H1 (cell line): Measurements from ENCODE around the gene GSAP. TPM values are rescaled to one million over a fixed set of nuclear protein-coding genes. Genes with fewer than 3 reads are reported as not detected.
A peak's percentile ranks its signal among the peaks of the same experiment; 100 is the strongest.

Source experiments
- CTCF ChIA-PET: fragments of 300-600 bp; sonication (Branson Sonifier 250); formaldehyde crosslinking; loops from one replicate; lab custom pipeline; 2021; ENCODE audit not compliant: partially characterized antibody; lab: Charles Lee
- POLR2A ChIA-PET: fragments of 300-600 bp; sonication (Branson Sonifier 250); formaldehyde crosslinking; loops from one replicate; lab custom pipeline; 2021; ENCODE audit warnings: inconsistent platforms; ENCODE audit not compliant: partially characterized antibody; lab: Charles Lee
- DNase-seq, 2 experiments: peaks; one replicate each; pipeline versions ENCODE4 v3.0.0 to v3.0.0-alpha.2; 2010 to 2022; ENCODE audit warnings: low spot score in 2 of 2, low read depth in 1 of 2, mixed read lengths in 1 of 2
- FAIRE-seq: peaks from 2 replicates; lab custom pipeline; 2011; peaks lifted over from hg19 to GRCh38; lab: Jason Lieb, UNC
- H2AFZ ChIP-seq: 2 replicates; pipeline ENCODE4 v1.8.1; 2012; ENCODE audit warnings: low read length, inconsistent platforms
- H2AK5ac ChIP-seq: 2 replicates; pipeline ENCODE4 v1.6.1; 2013; ENCODE audit warnings: low read depth, low read length
- H2BK120ac ChIP-seq: replicated peaks from 2 replicates; pipeline ENCODE3; 2013; ENCODE audit warnings: low read depth, low read length, inconsistent platforms
- H2BK12ac ChIP-seq: 2 replicates; pipeline ENCODE4 v1.6.1; 2013; ENCODE audit warnings: low read depth, low read length
- H2BK15ac ChIP-seq: 2 replicates; pipeline ENCODE4 v1.6.1; 2013; ENCODE audit warnings: low read length
- H2BK20ac ChIP-seq: 2 replicates; pipeline ENCODE4 v1.6.1; 2013; ENCODE audit warnings: low read length
- H2BK5ac ChIP-seq: 2 replicates; pipeline ENCODE4 v1.6.1; 2013; ENCODE audit warnings: low read depth, low read length
- H3K14ac ChIP-seq: 2 replicates; pipeline ENCODE4 v1.6.1; 2013; ENCODE audit warnings: inconsistent platforms; ENCODE audit not compliant: insufficient read length
- H3K18ac ChIP-seq: 2 replicates; pipeline ENCODE4 v1.6.1; 2013; ENCODE audit warnings: low read length; ENCODE audit errors: extremely low read depth
- H3K23ac ChIP-seq: 2 replicates; pipeline ENCODE4 v1.6.1; 2013; ENCODE audit warnings: inconsistent platforms; ENCODE audit not compliant: insufficient read length
- H3K23me2 ChIP-seq: 2 replicates; pipeline ENCODE4 v1.6.1; 2013; ENCODE audit warnings: low read depth, low read length
- H3K27ac ChIP-seq: 2 replicates; pipeline ENCODE4 v1.6.1; 2011; ENCODE audit warnings: low read depth, low read length, inconsistent platforms
- H3K27me3 ChIP-seq, 4 experiments: replicated peaks in 1 of 4; 1 replicate in 1 of 4; 2 replicates in 3 of 4; pipeline versions ENCODE4 v1.6.1 to v1.8.1; 2011 to 2013; ENCODE audit warnings: low read length in 3 of 4, mild to moderate bottlenecking in 3 of 4, inconsistent platforms in 2 of 4, mixed read lengths in 2 of 4, moderate library complexity in 1 of 4; ENCODE audit not compliant: control insufficient read depth in 3 of 4, insufficient read depth in 3 of 4; ENCODE audit errors: extremely low read depth in 1 of 4
- H3K36me3 ChIP-seq, 4 experiments: 2 replicates each; pipeline versions ENCODE4 v1.6.1 to v1.8.1; 2011 to 2013; ENCODE audit warnings: mild to moderate bottlenecking in 4 of 4, low read length in 3 of 4, moderate library complexity in 2 of 4, control low read depth in 1 of 4, inconsistent platforms in 1 of 4; ENCODE audit not compliant: insufficient read depth in 4 of 4, control insufficient read depth in 2 of 4
- H3K4ac ChIP-seq: replicated peaks from 2 replicates; pipeline ENCODE3; 2013; ENCODE audit warnings: low read length, low read depth, mixed read lengths, inconsistent platforms; ENCODE audit not compliant: insufficient read length
- H3K4me1 ChIP-seq, 4 experiments: replicated peaks in 1 of 4; 1 replicate in 1 of 4; 2 replicates in 3 of 4; pipeline versions ENCODE4 v1.6.1 to v1.8.1; 2011 to 2013; ENCODE audit warnings: low read length in 3 of 4, inconsistent platforms in 2 of 4, mixed read lengths in 1 of 4; ENCODE audit not compliant: insufficient read depth in 4 of 4, control insufficient read depth in 3 of 4
- H3K4me2 ChIP-seq, 2 experiments: 2 replicates each; pipeline versions ENCODE4 v1.6.1 to v1.8.1; 2011 to 2013; ENCODE audit warnings: low read depth in 2 of 2, low read length in 2 of 2, control low read depth in 1 of 2, inconsistent platforms in 1 of 2, mild to moderate bottlenecking in 1 of 2; ENCODE audit not compliant: insufficient read depth in 1 of 2
- H3K4me3 ChIP-seq, 4 experiments: fragments of 200-600, 300-600 bp in 1 of 4; sonication (generic), shearing (Covaris generic), sonication (Bioruptor Twin) in 1 of 4; 2 replicates each; pipeline versions ENCODE4 v1.5.1 to v1.8.1; 2011 to 2016; ENCODE audit warnings: low read length in 4 of 4, low read depth in 3 of 4, control low read depth in 2 of 4, inconsistent platforms in 2 of 4, mild to moderate bottlenecking in 2 of 4, mixed read lengths in 1 of 4, moderate library complexity in 1 of 4; ENCODE audit not compliant: insufficient read depth in 2 of 4; ENCODE audit errors: extremely low read depth in 1 of 4
- H3K56ac ChIP-seq: replicated peaks from 2 replicates; pipeline ENCODE3; 2013; ENCODE audit warnings: low read depth, mild to moderate bottlenecking, mixed read lengths, low read length, inconsistent platforms; ENCODE audit not compliant: insufficient read length
- H3K79me1 ChIP-seq: 2 replicates; pipeline ENCODE4 v1.6.1; 2013; ENCODE audit warnings: low read depth, low read length, control low read depth
- H3K79me2 ChIP-seq, 2 experiments: 2 replicates each; pipeline versions ENCODE4 v1.6.1 to v1.8.1; 2012 to 2013; ENCODE audit warnings: low read length in 2 of 2, mild to moderate bottlenecking in 2 of 2, inconsistent platforms in 1 of 2; ENCODE audit not compliant: insufficient read depth in 2 of 2, control insufficient read depth in 1 of 2
- H3K9ac ChIP-seq, 4 experiments: replicated peaks in 1 of 4; 1 replicate in 1 of 4; 2 replicates in 3 of 4; pipeline versions ENCODE4 v1.6.1 to v1.8.1; 2011 to 2013; ENCODE audit warnings: low read depth in 3 of 4, low read length in 3 of 4, control low read depth in 2 of 4, mild to moderate bottlenecking in 2 of 4, moderate library complexity in 2 of 4, inconsistent platforms in 1 of 4; ENCODE audit errors: extremely low read depth in 1 of 4
- H3K9me3 ChIP-seq, 2 experiments: 2 replicates each; pipeline versions ENCODE4 v1.6.1 to v1.8.1; 2012 to 2013; ENCODE audit warnings: mild to moderate bottlenecking in 2 of 2, moderate library complexity in 2 of 2, control low read depth in 1 of 2, inconsistent platforms in 1 of 2, low read depth in 1 of 2, low read length in 1 of 2, mixed read lengths in 1 of 2; ENCODE audit not compliant: insufficient read depth in 2 of 2
- H4K20me1 ChIP-seq, 2 experiments: replicated peaks in 1 of 2; 2 replicates each; pipeline versions ENCODE3 to v1.8.1; 2011 to 2013; ENCODE audit warnings: inconsistent platforms in 2 of 2, low read length in 2 of 2, mild to moderate bottlenecking in 1 of 2; ENCODE audit not compliant: insufficient read depth in 2 of 2, control insufficient read depth in 1 of 2
- H4K5ac ChIP-seq: 2 replicates; pipeline ENCODE4 v1.6.1; 2013; ENCODE audit warnings: low read length, low read depth, mixed read lengths, inconsistent platforms; ENCODE audit not compliant: insufficient read length
- H4K8ac ChIP-seq: 2 replicates; pipeline ENCODE4 v1.8.0; 2013; ENCODE audit warnings: mild to moderate bottlenecking, moderate library complexity, low read length, inconsistent platforms; ENCODE audit not compliant: insufficient read depth; ENCODE audit errors: extremely low read depth
- H4K91ac ChIP-seq: replicated peaks from 2 replicates; pipeline ENCODE3; 2013; ENCODE audit warnings: low read length, mixed read lengths, inconsistent platforms; ENCODE audit not compliant: insufficient read length
- KDM1A ChIP-seq: fragments of 200-600, 300-600 bp; sonication (generic); IDR thresholded peaks from 2 replicates; pipeline ENCODE4 v1.7.1; 2016; ENCODE audit warnings: mild to moderate bottlenecking, low read length, borderline replicate concordance
- YY1 ChIP-seq: IDR thresholded peaks from 2 replicates; pipeline ENCODE4 v1.6.1; 2011; ENCODE audit warnings: low read depth, mild to moderate bottlenecking, low read length
- WGBS, 2 experiments: shearing (Covaris generic) in 1 of 2; methylation state at CpG; one replicate each; pipeline versions ENCODE4 v1.1.6 to v1.1.7; 2013 to 2015; ENCODE audit warnings: low lambda C conversion rate in 2 of 2, mixed read lengths in 2 of 2, inconsistent platforms in 1 of 2, low coverage in 1 of 2, missing lambda C conversion rate in 1 of 2; ENCODE audit not compliant: insufficient replicate concordance in 2 of 2, insufficient coverage in 1 of 2, insufficient read length in 1 of 2; ENCODE audit errors: extremely low coverage in 1 of 2, missing lambda C conversion rate in 1 of 2; 5-methylcytosine and 5-hydroxymethylcytosine counted together
- polyA plus RNA-seq, 7 experiments: library from polyadenylated mRNA; depleted of rRNA in 3 of 7; stranded (reverse) in 5 of 7; unstranded in 2 of 7; fragments of >200 nt in 5 of 7; fragments of 200-250 nt in 2 of 7; gene quantifications; 1 replicate in 5 of 7; 2 replicates in 1 of 7; 4 replicates in 1 of 7; pipeline versions ENCODE4 v1.2.1 to v1.2.3, GENCODE V29; 2011 to 2013; ENCODE audit warnings: missing spikeins in 2 of 7, mixed read lengths in 2 of 7
- total RNA-seq: library from RNA; stranded (reverse); fragmentation: NEBNext Ultra II Directional; extraction: Animal tissue kit (Norgen Biotek cat#: 25700); gene quantifications from 2 replicates; pipeline ENCODE4 v1.2.1, GENCODE V29; 2021

GSAP gene
- total and polyA plus RNA-seq, 2 of the 8 experiments (the other 6 are each of a cell fraction or from before 2014, with no cell fraction given), result 0.93 to 2.1 TPM

- no peak overlapping the region for H3K9ac ChIP-seq
- H3K9me3 ChIP-seq, result no peaks in the 10 kb centered on the region
- no peak overlapping the region for H2AFZ ChIP-seq
- H2BK15ac ChIP-seq, result no peak overlapping the region
- no peak overlapping the region for H4K8ac ChIP-seq
- ChIA-PET POLR2A (interaction anchor here (1.2 kb wide), 1 partner anchor 26 kb away, joined by 3 read pairs; no protein-coding TSS in a partner anchor), CTCF (interaction anchor here (0.6 to 2.9 kb wide), 3 partner anchors 9 to 123 kb away, joined by 3 to 12 read pairs (median 3); no protein-coding TSS in a partner anchor)
- no peak overlapping the region for H4K91ac ChIP-seq
- no peak overlapping the region for H2AK5ac ChIP-seq
- DNase-seq (no peak), FAIRE-seq (no peak)
- H2BK120ac ChIP-seq, result no peak overlapping the region
- no peak overlapping the region for H3K18ac ChIP-seq
- H3K4me3 ChIP-seq, result no peak overlapping the region
- H3K14ac ChIP-seq, result no peak overlapping the region
- no peak overlapping the region for H3K4me2 ChIP-seq
- no peak overlapping the region for H3K27ac ChIP-seq
- no peaks in the 10 kb centered on the region for H3K79me1 ChIP-seq
- no peak overlapping the region for H3K23ac ChIP-seq
- H3K56ac ChIP-seq, result no peak overlapping the region
- peak overlapping the region; percentile 15; the same call in 1 of the 2 replicates for H2BK20ac ChIP-seq
- H3K27me3 ChIP-seq, result peaks cover 0 to 15% (median 12%) of the 10 kb centered on the region in 4 experiments; a peak in 6 of 7 replicates
- H3K4me1 ChIP-seq, result peaks cover 4 to 32% (median 11%) of the 10 kb centered on the region in 4 experiments
- H3K36me3 ChIP-seq, result no peaks in the 10 kb centered on the region
- peaks cover 8% of the 10 kb centered on the region; the same call in 1 of the 2 replicates for H3K23me2 ChIP-seq
- no peaks in the 10 kb centered on the region for H4K20me1 ChIP-seq
- TF ChIP-seq KDM1A (peak; percentile 80; the same call in 1 of the 2 replicates), YY1 (no peak)
- H2BK5ac ChIP-seq, result no peak overlapping the region
- 96% methylated on average over 4 of the region's 4 CpGs; no CpG with 5 or more reads in 1 of the 2 experiments for WGBS, 2 experiments
- peak overlapping the region; percentile 71 for H3K4ac ChIP-seq
- no peak overlapping the region for H2BK12ac ChIP-seq
- no peaks in the 10 kb centered on the region for H3K79me2 ChIP-seq
- no peak overlapping the region for H4K5ac ChIP-seq
Observed at GRCh38 chr7:77417801-77418200, 1.7 kb upstream of the GSAP start.
